ENCODE data around the gene ARID1A.

Gene ARID1A

GRCh38 chr1:26768755-26769154 is 72.9 kb downstream of the ARID1A start:
- no peak for DNase-seq

DNA sequence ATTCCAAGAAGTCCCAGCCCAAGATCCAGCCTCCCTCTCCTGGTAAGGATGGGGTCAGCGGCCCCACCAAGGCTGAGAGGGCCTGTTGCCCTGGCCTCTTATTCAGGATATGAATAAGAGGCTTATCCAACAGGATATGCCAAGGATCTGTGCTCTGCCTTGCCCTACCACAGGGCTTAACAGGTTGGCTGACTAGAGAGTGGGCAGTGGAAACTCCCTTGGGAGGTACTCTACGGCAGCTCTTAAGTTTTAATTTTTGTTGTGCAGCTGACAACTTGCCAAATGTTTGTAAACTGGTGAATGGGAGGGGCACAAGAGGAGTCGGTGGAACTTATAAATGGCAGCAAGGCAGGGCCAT is 75.4 kb downstream of the ARID1A start:
- no peak for DNase-seq

DNA sequence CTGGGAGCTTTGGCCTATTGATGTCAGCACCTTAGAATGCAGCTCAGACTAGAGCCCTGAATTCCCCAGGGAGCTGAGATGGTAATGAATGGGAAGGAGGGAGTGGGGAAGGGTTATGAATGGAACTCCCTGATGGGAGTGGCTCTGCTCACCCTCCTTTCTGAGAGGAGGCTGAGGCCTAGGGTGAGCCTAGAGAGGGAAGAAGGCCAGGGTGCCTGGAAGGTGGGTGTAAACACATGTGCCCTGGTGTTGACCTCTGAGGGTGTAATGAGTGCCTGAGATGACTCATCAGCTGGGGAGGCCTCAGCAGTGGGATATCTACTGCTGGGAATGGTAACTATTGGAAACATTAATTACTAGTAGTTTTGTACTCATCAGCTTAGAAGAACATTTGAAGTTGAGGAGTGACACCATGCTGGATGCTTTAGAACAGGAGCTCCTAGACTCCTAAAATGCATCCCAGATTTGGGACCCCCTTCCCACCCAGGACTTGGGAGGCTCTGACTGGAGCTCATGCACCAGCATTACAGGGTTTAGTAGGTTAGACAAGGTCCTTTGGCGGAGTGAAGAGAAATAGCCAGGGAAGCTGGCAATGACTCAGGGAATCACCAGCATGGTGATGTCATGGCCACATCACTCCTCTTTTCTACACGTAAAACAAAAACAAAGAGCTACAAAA is 76.0 kb downstream of the ARID1A start:
- no peak for DNase-seq

GRCh38 chr1:26772687-26773086 is 76.9 kb downstream of the ARID1A start:
- DNase-seq, result no peak

GRCh38 chr1:26774462-26774861 is 78.6 kb downstream of the ARID1A start:
- DNase-seq, result no peak

DNA sequence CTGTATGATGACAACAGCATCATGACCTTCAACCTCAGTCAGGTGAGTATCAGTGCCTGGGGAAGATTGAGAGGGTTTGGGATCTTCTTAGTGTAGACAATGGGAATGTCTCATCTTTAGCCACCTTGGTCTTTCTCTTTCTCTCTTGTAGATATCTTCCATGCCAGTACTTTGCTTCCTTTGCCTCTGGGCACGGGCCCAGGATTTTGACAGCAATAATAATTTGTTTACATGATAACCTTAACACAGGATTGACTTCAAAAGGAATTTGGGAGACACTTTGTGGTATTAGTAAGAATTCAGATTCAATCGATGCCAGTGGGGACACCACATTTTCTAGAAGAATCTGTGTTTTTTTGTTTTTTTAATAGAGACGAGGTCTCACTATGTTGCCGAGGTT is 79.9 kb downstream of the ARID1A start:
- no peak for DNase-seq

DNA sequence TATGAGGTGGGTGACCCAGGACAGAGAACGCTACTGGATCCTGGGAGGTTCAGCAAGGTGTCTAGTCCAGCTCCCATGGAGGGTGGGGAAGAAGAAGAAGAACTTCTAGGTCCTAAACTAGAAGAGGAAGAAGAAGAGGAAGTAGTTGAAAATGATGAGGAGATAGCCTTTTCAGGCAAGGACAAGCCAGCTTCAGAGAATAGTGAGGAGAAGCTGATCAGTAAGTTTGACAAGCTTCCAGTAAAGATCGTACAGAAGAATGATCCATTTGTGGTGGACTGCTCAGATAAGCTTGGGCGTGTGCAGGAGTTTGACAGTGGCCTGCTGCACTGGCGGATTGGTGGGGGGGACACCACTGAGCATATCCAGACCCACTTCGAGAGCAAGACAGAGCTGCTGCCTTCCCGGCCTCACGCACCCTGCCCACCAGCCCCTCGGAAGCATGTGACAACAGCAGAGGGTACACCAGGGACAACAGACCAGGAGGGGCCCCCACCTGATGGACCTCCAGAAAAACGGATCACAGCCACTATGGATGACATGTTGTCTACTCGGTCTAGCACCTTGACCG is 83.4 kb downstream of the ARID1A start:
- DNase-seq, result no peak

GRCh38 chr1:26780344-26780957 is 84.6 kb downstream of the ARID1A start:
- DNase-seq, result no peak

- DNase-seq, result no peak
These were observed 85.5 kb downstream of the ARID1A start for GRCh38 chr1:26781206-26781825.

DNA sequence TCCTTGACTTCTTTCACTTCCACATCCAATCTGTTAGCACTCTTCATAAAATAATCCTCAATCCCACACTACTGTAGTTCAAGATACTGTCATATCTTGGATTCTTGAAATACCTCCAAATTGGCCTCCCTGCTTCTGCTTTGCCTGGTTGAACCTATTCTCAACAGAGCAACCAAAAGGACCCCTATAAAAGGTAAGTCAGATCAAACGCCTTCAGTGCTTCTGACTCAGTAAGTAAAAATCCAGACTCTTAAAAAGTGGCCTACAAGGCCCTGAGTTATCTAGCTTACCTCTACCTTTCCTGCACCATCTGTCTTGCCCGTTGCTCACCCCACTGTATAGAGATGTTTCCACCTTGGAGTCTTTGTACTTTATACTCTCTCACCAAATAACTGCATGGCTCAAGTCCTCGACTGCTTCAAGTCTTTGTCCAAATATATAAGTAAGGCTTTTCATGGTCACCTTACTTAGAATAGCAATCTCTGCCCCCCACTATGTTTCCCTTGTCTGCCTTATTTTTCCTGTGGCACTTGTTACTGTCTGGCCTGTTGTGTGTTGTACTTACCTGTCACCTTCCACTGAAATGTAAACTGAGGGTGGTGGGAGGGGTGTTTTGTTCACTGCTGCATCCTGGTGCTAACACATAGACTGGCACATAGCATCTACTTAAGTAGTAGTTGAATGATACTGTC is 86.9 kb downstream of the ARID1A start:
- no peak for DNase-seq

DNA sequence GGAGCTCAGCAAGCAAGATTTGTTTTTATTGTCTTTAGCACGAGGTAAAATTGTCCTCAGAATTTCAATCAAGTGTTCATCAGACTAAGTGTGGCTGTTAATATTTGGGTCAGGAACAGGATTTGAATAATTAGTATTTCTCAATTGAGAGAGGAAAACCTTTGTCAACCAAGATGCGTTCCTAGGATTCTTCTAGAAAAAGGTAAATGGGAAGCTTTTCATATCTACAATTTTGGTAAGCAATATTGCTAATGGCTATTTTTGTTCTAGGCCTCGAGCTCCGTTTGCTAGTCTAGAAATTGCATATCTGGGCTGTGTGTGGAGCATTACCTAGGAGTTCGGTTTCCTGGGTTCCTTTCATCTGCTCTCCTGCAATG is 87.8 kb downstream of the ARID1A start:
- no peak for DNase-seq

DNA sequence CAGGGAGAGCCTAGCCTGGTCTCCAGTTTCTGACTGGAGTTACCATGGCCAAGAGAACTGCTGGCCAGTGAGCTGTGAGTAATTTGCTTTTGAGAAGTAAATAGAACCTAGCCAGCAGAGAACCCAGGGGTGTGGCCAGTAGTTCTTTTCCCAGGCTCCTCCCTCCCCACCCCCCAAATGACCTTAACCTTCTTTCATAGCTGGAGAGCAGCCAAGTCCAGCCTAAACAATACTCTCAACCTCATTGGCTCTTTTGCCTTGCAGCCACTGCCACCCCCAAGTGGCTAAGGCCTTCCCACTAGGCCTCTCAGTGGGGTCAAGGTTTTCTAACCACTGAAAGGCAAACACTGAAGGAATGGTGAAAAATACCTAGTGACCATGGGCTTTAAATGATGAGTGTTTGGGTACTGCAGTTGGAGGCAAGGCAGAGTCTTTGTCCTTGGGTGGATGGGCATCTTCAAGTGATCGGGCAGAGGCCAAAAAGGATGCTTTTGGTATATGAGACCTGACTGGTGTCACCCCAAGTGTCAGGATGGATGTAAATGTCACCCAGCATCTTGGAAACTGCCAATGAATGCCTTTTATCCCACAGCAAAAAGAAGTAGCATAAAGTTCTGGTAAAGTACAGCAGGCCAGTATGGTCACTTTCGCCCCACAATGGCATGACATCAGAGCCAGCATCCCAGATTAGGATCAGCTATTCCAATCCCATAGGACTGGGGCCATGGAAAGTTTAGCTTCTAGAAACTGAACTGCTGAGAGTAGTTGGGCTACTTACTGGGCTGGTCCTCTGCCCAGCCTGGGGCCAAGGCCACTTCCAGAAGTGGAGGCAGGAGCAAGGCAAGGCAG is 88.4 kb downstream of the ARID1A start:
- DNase-seq, result peak; percentile 79

DNA sequence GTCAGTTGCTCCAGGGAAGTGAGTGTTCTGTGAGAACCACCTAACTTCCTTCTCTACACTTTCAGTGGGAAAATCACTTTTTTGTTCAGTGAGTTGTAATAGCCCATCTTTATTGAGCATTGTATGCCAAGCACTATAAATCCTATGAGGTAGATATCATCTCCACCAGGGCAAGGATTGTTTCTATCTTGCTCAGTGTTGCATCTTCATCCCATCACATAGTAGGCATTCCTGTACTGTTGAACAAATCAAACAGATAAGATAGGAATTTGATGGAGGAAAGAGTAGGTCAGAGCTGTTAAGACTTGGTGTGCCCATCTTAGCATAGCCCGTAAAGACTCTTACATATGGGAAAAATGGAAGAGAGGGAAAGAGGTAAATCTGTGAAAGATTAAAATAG is 89.1 kb downstream of the ARID1A start:
- DNase-seq, result no peak

GRCh38 chr1:26785611-26786436 is 90.0 kb downstream of the ARID1A start:
- DNase-seq, result no peak

GRCh38 chr1:26786437-26787380 is 90.9 kb downstream of the ARID1A start:
- DNase-seq, result peak; percentile 63

GRCh38 chr1:26787381-26787705 is 91.5 kb downstream of the ARID1A start:
- peak; percentile 77 for DNase-seq

DNA sequence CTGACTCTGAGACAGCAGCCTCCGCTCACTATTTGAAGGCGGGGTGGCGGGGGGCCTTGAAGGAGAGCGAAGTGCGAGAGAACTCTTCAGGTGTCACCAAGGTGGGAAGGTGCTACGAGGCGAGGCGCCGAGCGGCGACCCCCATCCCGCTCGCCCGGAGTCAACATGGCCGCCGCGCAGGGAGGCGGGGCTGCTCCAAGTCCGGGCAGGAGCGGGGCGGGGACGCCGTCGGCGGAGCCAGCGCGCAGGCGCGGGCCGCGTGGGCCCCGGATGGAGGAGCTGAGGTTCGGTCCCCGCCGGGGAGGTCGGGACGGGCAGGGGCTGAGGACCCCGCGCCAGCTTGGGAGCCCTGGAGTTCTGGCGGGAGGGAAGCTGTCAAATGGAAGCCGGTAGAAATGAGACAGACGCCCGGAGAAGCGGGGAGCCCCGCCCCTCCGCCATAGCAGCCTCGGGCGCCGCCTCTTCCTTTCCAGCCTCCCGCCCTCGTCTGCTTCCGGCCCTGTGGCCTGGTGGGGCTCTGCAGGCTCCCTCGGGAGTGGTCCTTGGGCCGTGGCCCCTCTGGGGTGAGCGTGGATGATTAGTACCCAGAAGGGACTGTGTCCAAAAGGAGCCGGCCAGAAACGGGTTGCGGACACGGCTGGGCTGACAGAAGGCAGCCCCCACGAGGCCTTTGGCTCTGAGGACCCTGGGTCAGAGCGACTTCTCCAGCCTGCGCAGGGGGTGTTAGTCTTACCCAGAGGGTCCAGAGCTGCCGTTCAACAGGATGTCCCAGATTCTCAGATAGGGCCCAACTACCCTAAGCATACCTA is 92.1 kb downstream of the ARID1A start, which contains the start of gene PIGV:
Gene PIGV, plus strand, starts transcription at position 245 of the 809 bp plus-strand sequence. CDS start 2,866 bp downstream, outside the sequence.
- peak; percentile 86 for DNase-seq

- no peak for DNase-seq
These were observed 92.6 kb downstream of the ARID1A start for GRCh38 chr1:26788515-26788785.

DNA sequence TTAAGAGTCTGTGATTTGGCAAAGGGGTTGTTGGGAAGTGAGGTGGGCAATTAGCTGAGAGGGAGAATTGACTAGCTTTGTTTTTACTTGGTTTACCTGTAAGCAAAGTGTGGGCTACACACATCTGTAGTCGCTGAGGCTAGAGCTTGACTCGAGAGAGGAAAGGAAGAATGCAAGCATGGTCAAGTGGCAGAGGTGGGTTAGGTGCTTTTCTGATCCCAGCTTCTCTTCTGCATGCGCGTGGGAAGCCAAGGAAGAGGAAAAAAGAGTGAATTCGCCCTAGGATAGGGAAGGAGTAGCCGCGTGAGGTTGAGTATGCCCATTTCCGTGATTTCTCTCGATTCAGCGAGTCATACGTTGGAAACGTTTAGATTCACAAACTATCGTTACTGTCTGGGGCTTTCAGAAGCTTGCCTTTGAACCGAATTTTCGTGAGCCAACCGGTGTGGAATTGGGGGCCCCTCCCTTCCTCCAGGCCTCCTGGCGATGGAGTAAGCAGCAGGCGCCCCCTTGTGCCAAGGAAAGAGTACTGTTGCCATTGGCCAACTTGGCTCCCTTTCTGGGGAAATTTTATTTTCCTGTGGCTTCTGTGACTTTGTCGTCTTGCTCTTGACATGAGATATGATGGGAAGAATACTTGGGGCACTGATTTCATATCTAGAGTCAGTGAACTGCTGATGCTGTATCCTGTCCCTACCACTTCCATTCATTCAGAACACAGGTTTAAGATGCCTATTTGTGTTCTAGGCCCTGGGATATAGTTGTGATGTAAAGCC is 93.2 kb downstream of the ARID1A start:
- peak; percentile 86 for DNase-seq
